HG02642 (cell line): ENCODE results near the gene KCNH2.
A peak's percentile ranks its signal among the peaks of the same experiment; 100 is the strongest.

Source experiments
- ATAC-seq: cut with Tn5 transposase; IDR thresholded peaks from one replicate; pipeline ENCODE4 v1.9.1; 2021; ENCODE audit warnings: mild to moderate bottlenecking; ENCODE audit not compliant: unreplicated experiment, poor library complexity

Gene KCNH2

GRCh38 chr7:150997817-150998216 is 19.7 kb upstream of the KCNH2 start:
- no peak for ATAC-seq

GRCh38 chr7:150997075-150997511 is 19.0 kb upstream of the KCNH2 start:
- no peak for ATAC-seq

- no peak for ATAC-seq
Observed at GRCh38 chr7:150996376-150997074, 18.4 kb upstream of the KCNH2 start.

- no peak for ATAC-seq
Observed at GRCh38 chr7:150994838-150995510, 16.9 kb upstream of the KCNH2 start.

GRCh38 chr7:150994141-150994837 is 16.2 kb upstream of the KCNH2 start:
- no peak for ATAC-seq

GRCh38 chr7:150993511-150993910 is 15.4 kb upstream of the KCNH2 start:
- ATAC-seq, result no peak

GRCh38 chr7:150992833-150993302 is 14.7 kb upstream of the KCNH2 start:
- peak; percentile 59 for ATAC-seq

- ATAC-seq, result no peak
Observed at GRCh38 chr7:150992051-150992640, 14.0 kb upstream of the KCNH2 start.

- ATAC-seq, result no peak
Observed at GRCh38 chr7:150990416-150991186, 12.5 kb upstream of the KCNH2 start, which contains the start of gene NOS3. Gene NOS3, plus strand, starts transcription at chr7:150991017. Its CDS starts 2,787 bp downstream, at chr7:150993804.

GRCh38 chr7:150989456-150989855 is 11.3 kb upstream of the KCNH2 start:
- ATAC-seq, result no peak

- ATAC-seq, result no peak
Observed at GRCh38 chr7:150988230-150989226, 10.4 kb upstream of the KCNH2 start.

GRCh38 chr7:150986556-150986955 is 8.4 kb upstream of the KCNH2 start:
- ATAC-seq, result no peak

GRCh38 chr7:150986099-150986512 is 8.0 kb upstream of the KCNH2 start:
- ATAC-seq, result no peak

GRCh38 chr7:150983893-150984368 is 5.8 kb upstream of the KCNH2 start:
- ATAC-seq, result no peak

GRCh38 chr7:150982351-150982750 is 4.2 kb upstream of the KCNH2 start:
- ATAC-seq, result no peak

- no peak for ATAC-seq
Observed at GRCh38 chr7:150981644-150982043, 3.5 kb upstream of the KCNH2 start.

- ATAC-seq, result no peak
Observed at GRCh38 chr7:150980663-150981062, 2.5 kb upstream of the KCNH2 start.

GRCh38 chr7:150979713-150980390 is 1.7 kb upstream of the KCNH2 start:
- ATAC-seq, result no peak
